IPS-20b (cell line): ENCODE results near the gene CLEC17A.

ENCODE experiments used
- H3K27ac ChIP-seq: one replicate; pipeline ENCODE4 v1.5.1; 2013; ENCODE audit warnings: low read length
- H3K27me3 ChIP-seq: 2 replicates; pipeline ENCODE4 v1.6.1; 2013; ENCODE audit warnings: mild to moderate bottlenecking, low read length, inconsistent platforms; ENCODE audit not compliant: insufficient read depth
- H3K36me3 ChIP-seq: 2 replicates; pipeline ENCODE4 v1.6.1; 2013; ENCODE audit warnings: low read depth, mild to moderate bottlenecking, inconsistent platforms, low read length, moderate library complexity; ENCODE audit not compliant: insufficient read depth
- H3K4me1 ChIP-seq: 2 replicates; pipeline ENCODE4 v1.6.1; 2013; ENCODE audit warnings: mild to moderate bottlenecking, control low read depth, inconsistent platforms, low read length, moderate library complexity; ENCODE audit not compliant: insufficient read depth
- H3K4me3 ChIP-seq: 2 replicates; pipeline ENCODE4 v1.5.1; 2013; ENCODE audit warnings: mild to moderate bottlenecking, low read length, inconsistent platforms
- H3K9ac ChIP-seq: 2 replicates; pipeline ENCODE4 v1.6.1; 2013; ENCODE audit warnings: low read depth, mild to moderate bottlenecking, inconsistent platforms, low read length, moderate library complexity
- H3K9me3 ChIP-seq: 2 replicates; pipeline ENCODE4 v1.6.1; 2013; ENCODE audit warnings: mild to moderate bottlenecking, low read depth, low read length, inconsistent platforms; ENCODE audit not compliant: insufficient read depth

The CLEC17A gene

GRCh38 chr19:14629557-14629956 is 46.7 kb downstream of the CLEC17A start:
- Histone ChIP-seq H3K9me3 (peaks cover 8% of the 10 kb centered on the region), H3K36me3 (no peaks in the 10 kb centered on the region), H3K27me3 (no peaks in the 10 kb centered on the region), H3K4me3 (no peak overlapping the region), H3K9ac (no peak overlapping the region), H3K4me1 (no peaks in the 10 kb centered on the region), H3K27ac (no peak overlapping the region)

GRCh38 chr19:14632286-14632685 is 49.4 kb downstream of the CLEC17A start:
- Histone ChIP-seq H3K4me1 (no peaks in the 10 kb centered on the region), H3K9me3 (peaks cover 8% of the 10 kb centered on the region), H3K27ac (no peak overlapping the region), H3K27me3 (no peaks in the 10 kb centered on the region), H3K36me3 (no peaks in the 10 kb centered on the region), H3K9ac (no peak overlapping the region), H3K4me3 (no peak overlapping the region)

DNA sequence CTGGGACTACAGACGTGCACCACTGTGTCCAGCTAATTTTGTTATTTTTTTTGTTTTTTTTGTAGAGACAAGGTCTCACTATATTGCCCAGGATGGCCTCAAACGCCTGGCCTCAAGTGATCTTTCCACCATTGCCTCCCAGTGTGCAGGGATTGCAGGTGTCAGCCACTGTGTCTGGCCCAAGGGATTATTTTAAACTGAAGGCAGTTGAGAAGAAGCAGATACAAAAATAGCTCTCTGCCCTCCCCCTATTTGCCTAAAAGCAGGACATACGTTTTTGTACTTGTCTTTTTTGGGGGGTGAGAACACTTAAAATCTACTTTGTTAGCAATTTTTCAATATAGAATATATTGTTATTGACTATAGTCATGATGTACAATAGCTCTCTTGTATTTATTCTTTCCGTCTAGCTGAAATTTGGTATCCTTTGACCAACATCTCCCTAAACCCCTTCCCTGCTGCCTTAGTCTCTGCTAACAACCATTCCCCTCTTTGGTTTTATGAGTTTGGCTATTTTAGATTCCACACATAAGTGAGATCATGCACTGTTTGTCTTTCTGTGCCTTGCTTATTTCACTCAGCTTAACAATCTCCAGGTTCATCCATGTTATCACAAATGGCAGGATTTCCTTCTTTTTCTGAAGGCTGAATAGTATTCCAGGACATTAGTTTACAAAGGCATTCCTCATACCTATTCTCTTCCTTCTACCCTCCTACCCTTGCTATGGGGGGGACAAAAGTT is 56.8 kb downstream of the CLEC17A start:
- H3K27me3 ChIP-seq = no peaks in the 10 kb centered on the region
- H3K9me3 ChIP-seq = peaks cover 10% of the 10 kb centered on the region
- H3K9ac ChIP-seq = no peak overlapping the region
- no peaks in the 10 kb centered on the region for H3K4me1 ChIP-seq
- no peak overlapping the region for H3K4me3 ChIP-seq
- no peak overlapping the region for H3K27ac ChIP-seq
- no peaks in the 10 kb centered on the region for H3K36me3 ChIP-seq

GRCh38 chr19:14648506-14648905 is 65.6 kb downstream of the CLEC17A start:
- Histone ChIP-seq H3K4me3 (no peak overlapping the region), H3K9me3 (peaks cover 5% of the 10 kb centered on the region), H3K9ac (no peak overlapping the region), H3K27me3 (no peaks in the 10 kb centered on the region), H3K27ac (no peak overlapping the region), H3K36me3 (no peaks in the 10 kb centered on the region), H3K4me1 (no peaks in the 10 kb centered on the region)

DNA sequence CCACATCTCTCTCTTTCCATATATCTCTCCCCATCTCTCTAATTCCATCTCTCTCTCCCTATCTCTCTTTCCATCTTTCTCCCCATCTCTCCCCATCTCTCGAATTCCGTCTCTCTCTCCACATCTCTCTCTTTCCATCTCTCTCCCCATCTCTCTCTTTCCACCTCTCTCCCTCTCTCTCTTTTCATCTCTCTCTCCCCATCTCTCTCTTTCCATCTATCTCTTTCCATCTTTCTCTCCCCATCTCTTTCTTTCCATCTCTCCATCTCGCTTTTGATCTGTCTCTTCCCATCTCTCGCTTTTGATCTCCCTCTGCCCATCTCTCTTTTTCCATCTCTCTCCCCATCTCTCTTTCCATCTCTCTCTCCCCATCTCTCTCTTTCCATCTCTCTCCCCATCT is 66.1 kb downstream of the CLEC17A start:
- H3K36me3 ChIP-seq = no peaks in the 10 kb centered on the region
- H3K9ac ChIP-seq = no peak overlapping the region
- H3K4me3 ChIP-seq = no peak overlapping the region
- H3K27ac ChIP-seq = no peak overlapping the region
- H3K9me3 ChIP-seq = peaks cover 3% of the 10 kb centered on the region; the same call in 1 of the 2 replicates
- H3K4me1 ChIP-seq = no peaks in the 10 kb centered on the region
- no peaks in the 10 kb centered on the region for H3K27me3 ChIP-seq

- Histone ChIP-seq H3K4me1 (no peaks in the 10 kb centered on the region), H3K9me3 (peaks cover 3% of the 10 kb centered on the region; the same call in 1 of the 2 replicates), H3K27me3 (no peaks in the 10 kb centered on the region), H3K36me3 (no peaks in the 10 kb centered on the region), H3K27ac (no peak overlapping the region), H3K9ac (no peak overlapping the region), H3K4me3 (no peak overlapping the region)
These were observed 67.3 kb downstream of the CLEC17A start for GRCh38 chr19:14650161-14650560.

DNA sequence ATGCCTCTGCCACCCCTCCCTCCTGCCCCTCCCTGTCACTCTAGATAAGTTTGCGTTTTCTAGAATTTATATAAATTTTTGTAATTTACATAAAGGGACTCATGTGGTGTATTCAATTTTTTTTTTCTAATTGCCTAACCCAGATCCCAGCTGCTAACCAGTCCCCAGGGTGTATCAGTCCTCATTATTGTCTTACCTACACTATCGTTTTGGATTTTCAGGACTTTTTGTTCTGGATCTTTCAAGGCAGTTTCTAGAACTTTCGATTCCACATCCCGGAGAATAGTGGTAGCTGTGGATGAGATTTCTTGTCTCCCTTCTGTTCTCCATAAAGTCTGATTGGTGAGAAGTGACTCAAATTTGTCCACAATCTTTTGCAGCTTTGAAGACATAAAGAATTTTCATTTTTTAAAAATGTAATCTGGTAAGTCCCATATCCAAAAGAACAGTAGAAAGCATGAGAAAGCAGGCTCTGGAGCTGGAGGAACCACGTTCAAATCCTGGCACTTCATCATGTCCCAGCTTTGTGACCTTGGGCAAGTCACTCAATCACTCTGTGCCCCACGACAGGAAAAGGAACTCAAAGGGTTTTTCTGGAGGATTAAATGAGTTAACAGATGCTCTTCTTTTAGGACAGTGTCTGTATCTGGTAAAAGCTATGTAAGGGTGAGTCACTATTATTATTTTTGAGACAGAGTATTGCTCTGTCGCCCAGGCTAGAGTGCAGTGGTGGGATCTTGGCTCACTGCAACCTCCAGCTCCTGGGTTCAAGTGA is 72.1 kb downstream of the CLEC17A start:
- Histone ChIP-seq H3K9me3 (no peaks in the 10 kb centered on the region), H3K4me1 (no peaks in the 10 kb centered on the region), H3K36me3 (no peaks in the 10 kb centered on the region), H3K27me3 (no peaks in the 10 kb centered on the region), H3K4me3 (no peak overlapping the region), H3K9ac (no peak overlapping the region), H3K27ac (no peak overlapping the region)

DNA sequence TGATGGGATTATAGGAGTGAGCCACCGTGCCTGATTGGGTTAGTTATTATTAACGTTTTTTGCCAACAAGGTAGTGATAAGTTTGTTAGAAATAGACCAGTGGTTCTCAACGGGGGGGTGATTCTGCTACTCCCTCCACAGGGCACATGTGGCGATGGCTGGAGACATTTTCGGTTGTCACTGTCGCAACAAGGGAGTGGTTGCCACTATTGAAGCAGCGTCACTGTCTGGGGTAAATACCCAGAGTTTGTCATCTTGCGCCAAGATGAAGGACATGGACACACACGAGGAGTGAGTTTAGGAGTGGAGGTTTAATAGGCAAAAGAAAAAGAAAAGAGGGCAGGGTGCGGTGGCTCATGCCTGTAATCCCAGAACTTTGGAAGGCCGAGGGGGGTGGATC is 72.8 kb downstream of the CLEC17A start:
- no peak overlapping the region for H3K9ac ChIP-seq
- no peaks in the 10 kb centered on the region for H3K27me3 ChIP-seq
- no peak overlapping the region for H3K4me3 ChIP-seq
- no peak overlapping the region for H3K27ac ChIP-seq
- H3K36me3 ChIP-seq = no peaks in the 10 kb centered on the region
- H3K4me1 ChIP-seq = no peaks in the 10 kb centered on the region
- H3K9me3 ChIP-seq = no peaks in the 10 kb centered on the region

DNA sequence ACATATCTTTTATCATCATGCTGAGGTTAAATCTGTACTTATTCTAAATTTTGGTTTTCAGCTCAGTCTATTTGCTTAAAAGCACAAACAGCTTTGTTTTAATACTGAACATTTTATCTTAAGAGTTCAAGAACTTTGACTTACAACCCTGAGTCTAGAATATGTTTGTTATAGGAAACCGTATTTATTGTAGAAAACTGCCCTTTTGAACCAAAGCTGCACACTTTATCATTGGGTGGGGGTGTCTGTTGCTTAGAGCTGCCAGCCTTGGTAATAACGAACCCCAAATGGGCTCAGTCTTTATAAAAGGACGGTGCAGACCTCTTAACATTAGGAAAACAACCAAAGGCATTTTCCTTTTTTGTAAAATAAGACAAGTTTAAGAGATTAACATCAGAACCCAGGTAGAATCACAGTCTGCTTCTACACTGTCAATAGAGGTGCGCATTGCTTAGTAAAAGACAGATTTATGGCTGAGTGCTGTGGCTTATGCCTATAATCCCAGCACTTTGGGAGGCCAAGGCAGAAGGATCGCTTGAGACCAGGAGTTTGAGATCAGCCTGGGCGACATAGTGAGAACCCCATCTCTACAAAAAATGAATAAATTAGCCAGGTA is 77.1 kb downstream of the CLEC17A start:
- Histone ChIP-seq H3K9ac (no peak overlapping the region), H3K27ac (no peak overlapping the region), H3K9me3 (no peaks in the 10 kb centered on the region), H3K36me3 (no peaks in the 10 kb centered on the region), H3K27me3 (no peaks in the 10 kb centered on the region), H3K4me1 (no peaks in the 10 kb centered on the region), H3K4me3 (no peak overlapping the region)

- Histone ChIP-seq H3K27ac (no peak overlapping the region), H3K9ac (no peak overlapping the region), H3K9me3 (no peaks in the 10 kb centered on the region), H3K4me1 (no peaks in the 10 kb centered on the region), H3K36me3 (no peaks in the 10 kb centered on the region), H3K27me3 (no peaks in the 10 kb centered on the region), H3K4me3 (no peak overlapping the region)
These were observed 78.6 kb downstream of the CLEC17A start for GRCh38 chr19:14661372-14661924.
